OCI-LY7 (cell line): ENCODE results near the gene SCUBE3. TPM values are rescaled to one million over a fixed set of nuclear protein-coding genes. Genes with fewer than 3 reads are reported as not detected.

Experiments used
- BruUV-seq: library from RNA; stranded (reverse); fragments of 400-500 nt; replicated peaks from 2 replicates; lab custom pipeline; 2021; lab: Mats Ljungman, UMichigan
- CTCF ChIA-PET: fragments of 300-600 bp; sonication (Branson Sonifier 250); formaldehyde crosslinking; loops from one replicate; lab custom pipeline; 2022; ENCODE audit warnings: antibody characterized with exemption; ENCODE audit not compliant: unreplicated experiment; lab: Charles Lee
- POLR2A ChIA-PET: fragments of 300-600 bp; sonication (Branson Sonifier 250); formaldehyde crosslinking; loops from one replicate; lab custom pipeline; 2022; ENCODE audit warnings: antibody characterized with exemption; lab: Charles Lee
- DNase-seq: peaks from one replicate; pipeline ENCODE4 v3.0.0-alpha.2; 2015; ENCODE audit warnings: low spot score
- H2AFZ ChIP-seq: fragments of 200-600 bp; sonication (generic), shearing (Covaris generic); 2 replicates; pipeline ENCODE4 v1.6.1; 2014; ENCODE audit warnings: mild to moderate bottlenecking, antibody characterized with exemption, low read length, moderate library complexity
- H3K27ac ChIP-seq: fragments of 200-600 bp; sonication (generic); 2 replicates; pipeline ENCODE4 v1.5.1; 2014; ENCODE audit warnings: mixed run types, low read depth, mild to moderate bottlenecking, moderate library complexity, low read length, inconsistent platforms; ENCODE audit not compliant: poor library complexity, severe bottlenecking
- H3K36me3 ChIP-seq: fragments of 200-600 bp; sonication (generic); 2 replicates; pipeline ENCODE4 v1.6.1; 2014; ENCODE audit warnings: mild to moderate bottlenecking, antibody characterized with exemption, low read length, moderate library complexity, mixed read lengths; ENCODE audit not compliant: insufficient read depth
- H3K4me1 ChIP-seq: fragments of 200-600 bp; sonication (generic); 2 replicates; pipeline ENCODE4 v1.5.1; 2014; ENCODE audit warnings: mild to moderate bottlenecking, low read length; ENCODE audit not compliant: insufficient read depth, poor library complexity, severe bottlenecking
- H3K4me2 ChIP-seq: fragments of 200-600 bp; sonication (generic); 2 replicates; pipeline ENCODE4 v1.6.1; 2014; ENCODE audit warnings: mild to moderate bottlenecking, low read length
- H3K4me3 ChIP-seq: fragments of 200-600 bp; sonication (generic); 2 replicates; pipeline ENCODE4 v1.5.1; 2014; ENCODE audit warnings: mild to moderate bottlenecking, low read depth, low read length; ENCODE audit not compliant: poor library complexity, severe bottlenecking
- H3K79me2 ChIP-seq: fragments of 200-600 bp; sonication (generic); 2 replicates; pipeline ENCODE4 v1.6.1; 2016; ENCODE audit warnings: low read depth, mild to moderate bottlenecking, low read length, moderate library complexity, mixed read lengths; ENCODE audit not compliant: insufficient read depth
- H3K9me2 ChIP-seq: fragments of 200-600 bp; sonication (generic); 2 replicates; pipeline ENCODE4 v1.6.1; 2016; ENCODE audit warnings: mild to moderate bottlenecking, low read length, mixed read lengths; ENCODE audit not compliant: insufficient read depth
- H3K9me3 ChIP-seq: fragments of 200-600 bp; sonication (generic); 2 replicates; pipeline ENCODE4 v1.6.1; 2014; ENCODE audit warnings: mild to moderate bottlenecking, mixed run types, low read length, mixed read lengths
- H4K20me1 ChIP-seq: fragments of 200-600 bp; sonication (generic); 2 replicates; pipeline ENCODE4 v1.6.1; 2014; ENCODE audit warnings: mild to moderate bottlenecking, antibody characterized with exemption, low read length, moderate library complexity, mixed read lengths; ENCODE audit not compliant: insufficient read depth
- CTCF ChIP-seq: fragments of 200-600 bp; sonication (generic); conservative IDR thresholded peaks from 2 replicates; pipeline ENCODE4 v1.5.1; 2014; ENCODE audit warnings: mild to moderate bottlenecking, antibody characterized with exemption, low read length, moderate library complexity, mixed read lengths
- EZH2phosphoT487 ChIP-seq: fragments of 200-600 bp; sonication (generic); IDR thresholded peaks from 2 replicates; pipeline ENCODE4 v1.6.1; 2018; ENCODE audit warnings: low read depth, borderline replicate concordance, mild to moderate bottlenecking, mixed run types, antibody characterized with exemption, low read length, moderate library complexity, mixed read lengths
- intact Hi-C: fragments of 100-400 bp; cut with micrococcal nuclease; formaldehyde crosslinking; loops from one replicate; pipeline ENCODE4 v1.10.0; 2022; ENCODE audit not compliant: unreplicated experiment
- total RNA-seq, 2 experiments: library from RNA; depleted of rRNA in 1 of 2; stranded (reverse); fragments of >200 nt in 1 of 2; shearing (Covaris generic) in 1 of 2; gene quantifications; 2 replicates each; pipeline ENCODE4 v1.2.3, GENCODE V29; 2014 to 2022

The SCUBE3 gene
- total RNA-seq, 2 experiments from 2014 or later = not detected

- H3K79me2 ChIP-seq = no peaks in the 10 kb centered on the region
- H4K20me1 ChIP-seq = no peaks in the 10 kb centered on the region
- no TSS peak for BruUV-seq
- ChIA-PET CTCF (interaction anchor here (0.6 kb wide), 1 partner anchor 144 kb away, joined by 3 read pairs; no protein-coding TSS in a partner anchor), POLR2A (no interaction called here)
- no peaks in the 10 kb centered on the region for H3K9me3 ChIP-seq
- no peaks in the 10 kb centered on the region for H3K4me1 ChIP-seq
- H3K27ac ChIP-seq = no peak overlapping the region
- H3K4me3 ChIP-seq = no peak overlapping the region
- no peak for DNase-seq
- no peaks in the 10 kb centered on the region for H3K9me2 ChIP-seq
- no peak overlapping the region for H3K4me2 ChIP-seq
- no peak overlapping the region for H2AFZ ChIP-seq
- H3K36me3 ChIP-seq = peaks cover 28% of the 10 kb centered on the region; the same call in 1 of the 2 replicates
- no peak for TF ChIP-seq EZH2phosphoT487
- TF ChIP-seq CTCF = no peak
- intact Hi-C loops = no loop called here
These were observed 65.0 kb downstream of the SCUBE3 start for GRCh38 chr6:35278708-35279107.

GRCh38 chr6:35280903-35281302 lies 67.1 kb downstream of the SCUBE3 start:
- Histone ChIP-seq H3K36me3 (peaks cover 42% of the 10 kb centered on the region), H3K79me2 (no peaks in the 10 kb centered on the region), H3K9me3 (no peaks in the 10 kb centered on the region), H4K20me1 (no peaks in the 10 kb centered on the region), H3K4me2 (no peak overlapping the region), H3K4me3 (no peak overlapping the region), H2AFZ (no peak overlapping the region), H3K27ac (no peak overlapping the region), H3K9me2 (no peaks in the 10 kb centered on the region), H3K4me1 (no peaks in the 10 kb centered on the region)
- no peak for TF ChIP-seq CTCF
- TF ChIP-seq EZH2phosphoT487 = no peak
- BruUV-seq = no TSS peak
- CTCF ChIA-PET = no interaction called here
- intact Hi-C loops = no loop called here
- POLR2A ChIA-PET = interaction anchor here (0.6 kb wide), 1 partner anchor 284 kb away, joined by 7 read pairs; no protein-coding TSS in a partner anchor
- no peak for DNase-seq

GRCh38 chr6:35282472-35282871 lies 68.7 kb downstream of the SCUBE3 start:
- Histone ChIP-seq H3K27ac (no peak overlapping the region), H3K79me2 (no peaks in the 10 kb centered on the region), H3K36me3 (peaks cover 57% of the 10 kb centered on the region), H3K4me1 (no peaks in the 10 kb centered on the region), H3K9me2 (no peaks in the 10 kb centered on the region), H3K9me3 (no peaks in the 10 kb centered on the region), H2AFZ (no peak overlapping the region), H3K4me3 (no peak overlapping the region), H3K4me2 (no peak overlapping the region), H4K20me1 (no peaks in the 10 kb centered on the region)
- ChIA-PET POLR2A (no interaction called here), CTCF (no interaction called here)
- BruUV-seq = no TSS peak
- no peak for DNase-seq
- TF ChIP-seq EZH2phosphoT487 = no peak
- no peak for TF ChIP-seq CTCF
- intact Hi-C loops = no loop called here
